ENCODE data around the gene SLC7A8. TPM values are rescaled to one million over a fixed set of nuclear protein-coding genes. Genes with fewer than 3 reads are reported as not detected.

The SLC7A8 gene
- total and polyA plus RNA-seq, 3 donors from 2014 or later, result 73.5 to 94.2 (median 78.2) TPM

DNA sequence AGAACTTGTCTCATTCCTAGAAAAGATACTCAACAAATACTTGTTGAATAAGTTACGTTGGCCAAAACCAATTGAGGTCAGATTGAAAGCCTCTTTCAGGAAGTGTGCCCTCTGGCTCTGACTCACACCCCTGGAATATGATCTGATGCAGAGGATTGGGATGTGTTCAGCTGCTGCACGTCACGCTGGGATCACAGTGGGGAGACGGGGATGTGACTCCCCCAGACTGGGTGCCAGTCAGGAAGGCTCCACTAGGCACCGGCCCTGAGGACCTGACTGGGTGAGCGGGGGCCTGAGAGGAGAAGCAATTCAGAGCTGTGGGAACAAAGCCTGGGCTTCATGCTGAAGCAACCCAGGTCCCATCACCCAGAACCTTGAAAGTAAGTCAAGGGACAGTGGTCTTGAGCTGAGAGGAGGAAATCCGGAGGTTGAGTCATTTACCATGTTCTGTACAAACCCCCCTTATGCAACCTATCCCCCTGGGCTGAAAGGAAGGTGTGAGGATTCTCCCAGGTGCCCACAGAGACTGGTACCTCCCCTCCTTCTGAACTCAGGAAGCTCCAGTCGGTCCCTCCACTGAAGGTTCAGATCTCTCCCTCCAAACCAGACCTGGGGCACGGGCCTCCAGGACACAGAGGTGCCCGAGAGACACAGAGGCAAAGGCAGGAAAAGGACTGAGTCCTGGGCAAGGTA, 68.3 kb downstream of the SLC7A8 start:
- TF ChIP-seq CTCF (IDR thresholded peaks at IDR 0.05) (no peak), POLR2A (IDR thresholded peaks at IDR 0.05) (no peak)
- H3K27me3 ChIP-seq, result no peaks in the 10 kb centered on the region
- no peaks in the 10 kb centered on the region for H3K9me3 ChIP-seq
- no peaks in the 10 kb centered on the region for H3K4me1 ChIP-seq
- H3K4me3 ChIP-seq, result no peak overlapping the region
- no peak overlapping the region for H3K27ac ChIP-seq
- no peaks in the 10 kb centered on the region for H3K36me3 ChIP-seq (ENCODE audit: low read depth, missing control alignments)
- intact Hi-C loops (cut with DNase I; ENCODE audit: low total_unique reads), result no loop called here
- 84 to 92% methylated on average over 9 to 10 of the region's 10 CpGs for WGBS, 2 donors
- no peak for DNase-seq

- no peaks in the 10 kb centered on the region for H3K27me3 ChIP-seq
- no peak for DNase-seq
- H3K27ac ChIP-seq, result no peak overlapping the region
- no peaks in the 10 kb centered on the region for H3K4me1 ChIP-seq
- H3K4me3 ChIP-seq, result no peak overlapping the region
- TF ChIP-seq POLR2A (IDR thresholded peaks at IDR 0.05) (no peak), CTCF (IDR thresholded peaks at IDR 0.05) (no peak)
- WGBS, 2 donors, result 77 to 93% methylated on average over 2 to 4 of the region's 4 CpGs
- intact Hi-C loops (cut with DNase I; ENCODE audit: low total_unique reads), result no loop called here
- H3K36me3 ChIP-seq (ENCODE audit: low read depth, missing control alignments), result no peaks in the 10 kb centered on the region
- no peaks in the 10 kb centered on the region for H3K9me3 ChIP-seq
Measured at GRCh38 chr14:23114669-23115038, 68.8 kb downstream of the SLC7A8 start.

DNA sequence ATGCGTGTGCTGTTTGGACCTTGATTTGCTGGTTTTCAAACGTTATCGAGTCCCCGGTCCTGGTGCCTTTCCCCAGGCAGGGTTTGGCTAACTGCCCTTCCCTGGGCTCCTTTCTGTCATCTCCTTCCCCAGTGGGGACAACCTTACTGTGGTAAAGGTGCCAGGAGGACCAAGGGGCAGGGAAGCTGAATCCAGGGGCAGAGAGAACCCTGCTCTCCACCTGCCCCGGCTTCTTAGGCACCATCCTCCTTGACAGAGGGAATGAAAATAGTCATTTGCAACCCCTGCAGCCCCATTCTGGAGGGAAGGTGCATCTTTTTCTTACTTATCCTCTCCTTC, 69.4 kb downstream of the SLC7A8 start:
- no peaks in the 10 kb centered on the region for H3K36me3 ChIP-seq (ENCODE audit: low read depth, missing control alignments)
- no peaks in the 10 kb centered on the region for H3K9me3 ChIP-seq
- H3K4me3 ChIP-seq, result no peak overlapping the region
- no peaks in the 10 kb centered on the region for H3K4me1 ChIP-seq
- no peaks in the 10 kb centered on the region for H3K27me3 ChIP-seq
- no peak overlapping the region for H3K27ac ChIP-seq
- no peak for DNase-seq
- WGBS, 2 donors, result 61 to 85% methylated on average over 5 of the region's 5 CpGs
- intact Hi-C loops (cut with DNase I; ENCODE audit: low total_unique reads), result no loop called here
- TF ChIP-seq CTCF (IDR thresholded peaks at IDR 0.05) (no peak), POLR2A (IDR thresholded peaks at IDR 0.05) (no peak)

DNA sequence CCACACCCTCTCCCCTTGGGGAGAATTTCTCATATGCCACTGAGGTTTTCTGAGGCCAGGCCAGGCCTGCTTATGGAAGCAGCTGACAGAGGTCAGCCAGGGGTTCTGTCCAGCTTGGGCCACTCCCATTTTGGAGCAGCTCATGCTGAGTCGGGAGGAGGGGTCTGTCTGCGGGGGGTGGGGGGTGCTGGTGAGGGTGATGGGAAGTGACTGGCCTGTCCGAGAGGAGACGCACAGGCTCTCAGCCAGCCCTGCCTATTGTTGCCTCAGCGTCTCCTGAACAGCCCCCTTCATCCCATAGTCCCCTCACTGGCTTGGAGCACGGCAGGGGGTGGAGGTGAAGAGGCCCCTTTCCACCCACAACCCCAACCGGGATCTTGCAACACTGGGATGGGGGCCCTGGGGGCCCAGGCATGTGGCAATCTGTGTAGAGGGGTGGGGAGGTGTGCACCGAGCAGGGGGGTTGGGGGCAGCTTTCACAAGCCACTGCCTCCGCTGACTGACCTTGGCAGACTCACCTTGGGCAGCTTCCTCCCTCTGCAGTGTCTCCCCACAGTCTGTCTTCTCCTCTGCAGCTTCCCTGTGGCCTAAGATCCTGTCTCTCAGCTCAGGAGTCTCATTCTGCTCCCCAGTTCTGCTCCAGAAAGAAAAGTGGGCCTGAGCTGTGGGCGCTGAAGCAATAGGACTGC, 69.9 kb downstream of the SLC7A8 start:
- intact Hi-C loops (cut with DNase I; ENCODE audit: low total_unique reads), result no loop called here
- no peaks in the 10 kb centered on the region for H3K4me1 ChIP-seq
- no peaks in the 10 kb centered on the region for H3K27me3 ChIP-seq
- WGBS, 2 donors, result 57 to 61% methylated on average over 6 to 10 of the region's 10 CpGs
- TF ChIP-seq CTCF (IDR thresholded peaks at IDR 0.05), result no peak
- no peak for TF ChIP-seq POLR2A (IDR thresholded peaks at IDR 0.05)
- H3K36me3 ChIP-seq (ENCODE audit: low read depth, missing control alignments), result no peaks in the 10 kb centered on the region
- no peak overlapping the region for H3K4me3 ChIP-seq
- no peak for DNase-seq
- no peak overlapping the region for H3K27ac ChIP-seq
- no peaks in the 10 kb centered on the region for H3K9me3 ChIP-seq

Measured in testis (tissue), 3 donors.